ENCODE measurements around the gene SPARC. TPM values are rescaled to one million over a fixed set of nuclear protein-coding genes. Genes with fewer than 3 reads are reported as not detected.
A peak's percentile ranks its signal among the peaks of the same experiment; 100 is the strongest.

SPARC gene
- total RNA-seq, 1 donor from 2014 or later, result not detected

- intact Hi-C loops (cut with micrococcal nuclease), result no loop called here
- H3K27ac Mint-ChIP-seq, result no peak overlapping the region
Measured at GRCh38 chr5:151665613-151666012, 21.1 kb downstream of the SPARC start.

GRCh38 chr5:151664694-151665585 lies 21.8 kb downstream of the SPARC start:
- intact Hi-C loops (cut with micrococcal nuclease), result no loop called here
- H3K4me1 Mint-ChIP-seq, result peaks cover 9% of the 10 kb centered on the region

More at GRCh38 chr5:151665613-151666012, 21.1 kb downstream of the SPARC start:
- Mint-ChIP-seq H3K4me1 (peaks cover 9% of the 10 kb centered on the region), H3K4me3 (no peak overlapping the region), H3K9me3 (no peaks in the 10 kb centered on the region), H3K36me3 (ENCODE audit: low read depth) (no peaks in the 10 kb centered on the region), H3K27me3 (peaks cover 3% of the 10 kb centered on the region)
- no peak for DNase-seq

GRCh38 chr5:151663617-151664293 lies 23.0 kb downstream of the SPARC start:
- peaks cover 4% of the 10 kb centered on the region for H3K27me3 Mint-ChIP-seq
- no peaks in the 10 kb centered on the region for H3K36me3 Mint-ChIP-seq (ENCODE audit: low read depth)
- no peak for DNase-seq
- intact Hi-C loops (cut with micrococcal nuclease), result no loop called here
- no peak overlapping the region for H3K4me3 Mint-ChIP-seq
- no peaks in the 10 kb centered on the region for H3K9me3 Mint-ChIP-seq
- no peak overlapping the region for H3K27ac Mint-ChIP-seq
- H3K4me1 Mint-ChIP-seq, result peaks cover 11% of the 10 kb centered on the region

More at GRCh38 chr5:151664694-151665585, 21.8 kb downstream of the SPARC start:
- Mint-ChIP-seq H3K9me3 (no peaks in the 10 kb centered on the region), H3K27ac (no peak overlapping the region), H3K4me3 (no peak overlapping the region), H3K36me3 (ENCODE audit: low read depth) (no peaks in the 10 kb centered on the region), H3K27me3 (no peaks in the 10 kb centered on the region)
- no peak for DNase-seq

GRCh38 chr5:151662805-151663204 lies 23.9 kb downstream of the SPARC start:
- H3K27me3 Mint-ChIP-seq, result peaks cover 4% of the 10 kb centered on the region
- peaks cover 11% of the 10 kb centered on the region for H3K4me1 Mint-ChIP-seq
- no peak overlapping the region for H3K27ac Mint-ChIP-seq
- no peak overlapping the region for H3K4me3 Mint-ChIP-seq
- intact Hi-C loops (cut with micrococcal nuclease), result no loop called here
- no peaks in the 10 kb centered on the region for H3K36me3 Mint-ChIP-seq (ENCODE audit: low read depth)
- H3K9me3 Mint-ChIP-seq, result no peaks in the 10 kb centered on the region
- no peak for DNase-seq

GRCh38 chr5:151661968-151662732 lies 24.6 kb downstream of the SPARC start:
- no peak for DNase-seq
- Mint-ChIP-seq H3K4me3 (no peak overlapping the region), H3K9me3 (no peaks in the 10 kb centered on the region), H3K27me3 (peaks cover 4% of the 10 kb centered on the region), H3K4me1 (peaks cover 11% of the 10 kb centered on the region), H3K36me3 (ENCODE audit: low read depth) (no peaks in the 10 kb centered on the region), H3K27ac (no peak overlapping the region)
- intact Hi-C loops (cut with micrococcal nuclease), result no loop called here

GRCh38 chr5:151660616-151661495 lies 25.9 kb downstream of the SPARC start:
- no peak overlapping the region for H3K4me3 Mint-ChIP-seq
- H3K27me3 Mint-ChIP-seq, result peaks cover 9% of the 10 kb centered on the region
- DNase-seq, result no peak
- intact Hi-C loops (cut with micrococcal nuclease), result no loop called here
- no peak overlapping the region for H3K27ac Mint-ChIP-seq
- no peaks in the 10 kb centered on the region for H3K9me3 Mint-ChIP-seq
- no peaks in the 10 kb centered on the region for H3K36me3 Mint-ChIP-seq (ENCODE audit: low read depth)
- H3K4me1 Mint-ChIP-seq, result peaks cover 11% of the 10 kb centered on the region

GRCh38 chr5:151659001-151659754 lies 27.5 kb downstream of the SPARC start:
- peak overlapping the region; percentile 31 for H3K27ac Mint-ChIP-seq
- no peak overlapping the region for H3K4me3 Mint-ChIP-seq
- no peaks in the 10 kb centered on the region for H3K36me3 Mint-ChIP-seq (ENCODE audit: low read depth)
- peaks cover 15% of the 10 kb centered on the region for H3K27me3 Mint-ChIP-seq
- peak; percentile 93 for DNase-seq
- intact Hi-C loops (cut with micrococcal nuclease), result loop anchor here (1.0 to 2.0 kb wide), 4 partner anchors 62 to 484 kb away; partner anchors contain the start of gene G3BP1
- peaks cover 11% of the 10 kb centered on the region for H3K4me1 Mint-ChIP-seq
- H3K9me3 Mint-ChIP-seq, result no peaks in the 10 kb centered on the region

GRCh38 chr5:151657114-151657513 lies 29.6 kb downstream of the SPARC start:
- intact Hi-C loops (cut with micrococcal nuclease), result no loop called here
- no peak for DNase-seq
- Mint-ChIP-seq H3K27ac (no peak overlapping the region), H3K9me3 (no peaks in the 10 kb centered on the region), H3K27me3 (peaks cover 20% of the 10 kb centered on the region), H3K36me3 (ENCODE audit: low read depth) (no peaks in the 10 kb centered on the region), H3K4me3 (no peak overlapping the region), H3K4me1 (peaks cover 2% of the 10 kb centered on the region)

GRCh38 chr5:151656311-151656710 lies 30.4 kb downstream of the SPARC start:
- intact Hi-C loops (cut with micrococcal nuclease), result no loop called here

GRCh38 chr5:151651997-151652645 lies 34.6 kb downstream of the SPARC start:
- peak; percentile 88 for DNase-seq
- no peaks in the 10 kb centered on the region for H3K9me3 Mint-ChIP-seq
- peaks cover 20% of the 10 kb centered on the region for H3K27me3 Mint-ChIP-seq
- intact Hi-C loops (cut with micrococcal nuclease), result loop anchor here (1.0 kb wide), 2 partner anchors 129 to 205 kb away; partner anchors contain the start of gene SLC36A1
- H3K4me1 Mint-ChIP-seq, result no peaks in the 10 kb centered on the region
- no peaks in the 10 kb centered on the region for H3K36me3 Mint-ChIP-seq (ENCODE audit: low read depth)
- H3K27ac Mint-ChIP-seq, result no peak overlapping the region
- no peak overlapping the region for H3K4me3 Mint-ChIP-seq

More at GRCh38 chr5:151656311-151656710, 30.4 kb downstream of the SPARC start:
- no peak overlapping the region for H3K4me3 Mint-ChIP-seq
- H3K27me3 Mint-ChIP-seq, result peaks cover 20% of the 10 kb centered on the region
- H3K4me1 Mint-ChIP-seq, result peaks cover 2% of the 10 kb centered on the region
- DNase-seq, result no peak
- H3K9me3 Mint-ChIP-seq, result no peaks in the 10 kb centered on the region
- no peaks in the 10 kb centered on the region for H3K36me3 Mint-ChIP-seq (ENCODE audit: low read depth)
- no peak overlapping the region for H3K27ac Mint-ChIP-seq

- Mint-ChIP-seq H3K36me3 (ENCODE audit: low read depth) (no peaks in the 10 kb centered on the region), H3K4me3 (no peak overlapping the region), H3K27ac (no peak overlapping the region), H3K9me3 (no peaks in the 10 kb centered on the region), H3K4me1 (no peaks in the 10 kb centered on the region), H3K27me3 (peaks cover 18% of the 10 kb centered on the region)
- DNase-seq, result no peak
- intact Hi-C loops (cut with micrococcal nuclease), result no loop called here
Measured at GRCh38 chr5:151648988-151649387, 37.7 kb downstream of the SPARC start.

- H3K36me3 Mint-ChIP-seq (ENCODE audit: low read depth), result no peaks in the 10 kb centered on the region
- H3K27me3 Mint-ChIP-seq, result peaks cover 16% of the 10 kb centered on the region
- intact Hi-C loops (cut with micrococcal nuclease), result no loop called here
Measured at GRCh38 chr5:151648089-151648488, 38.6 kb downstream of the SPARC start.

More at GRCh38 chr5:151648089-151648488, 38.6 kb downstream of the SPARC start:
- no peaks in the 10 kb centered on the region for H3K9me3 Mint-ChIP-seq
- no peaks in the 10 kb centered on the region for H3K4me1 Mint-ChIP-seq
- no peak overlapping the region for H3K4me3 Mint-ChIP-seq
- no peak overlapping the region for H3K27ac Mint-ChIP-seq
- DNase-seq, result no peak
